HG03097 (cell line): ENCODE measurements around the gene VPS37B.
"Not testable (repeated sequence)": the region's sequence is repeated elsewhere in the genome, so short reads cannot be mapped to it uniquely, and the experiment has no call there.

Experiments used
- ATAC-seq: cut with Tn5 transposase; IDR thresholded peaks from one replicate; pipeline ENCODE4 v1.9.1; 2021; ENCODE audit not compliant: unreplicated experiment, low FRiP score

VPS37B gene

GRCh38 chr12:122884860-122885259, 11.1 kb downstream of the VPS37B start:
- ATAC-seq: no peak

DNA sequence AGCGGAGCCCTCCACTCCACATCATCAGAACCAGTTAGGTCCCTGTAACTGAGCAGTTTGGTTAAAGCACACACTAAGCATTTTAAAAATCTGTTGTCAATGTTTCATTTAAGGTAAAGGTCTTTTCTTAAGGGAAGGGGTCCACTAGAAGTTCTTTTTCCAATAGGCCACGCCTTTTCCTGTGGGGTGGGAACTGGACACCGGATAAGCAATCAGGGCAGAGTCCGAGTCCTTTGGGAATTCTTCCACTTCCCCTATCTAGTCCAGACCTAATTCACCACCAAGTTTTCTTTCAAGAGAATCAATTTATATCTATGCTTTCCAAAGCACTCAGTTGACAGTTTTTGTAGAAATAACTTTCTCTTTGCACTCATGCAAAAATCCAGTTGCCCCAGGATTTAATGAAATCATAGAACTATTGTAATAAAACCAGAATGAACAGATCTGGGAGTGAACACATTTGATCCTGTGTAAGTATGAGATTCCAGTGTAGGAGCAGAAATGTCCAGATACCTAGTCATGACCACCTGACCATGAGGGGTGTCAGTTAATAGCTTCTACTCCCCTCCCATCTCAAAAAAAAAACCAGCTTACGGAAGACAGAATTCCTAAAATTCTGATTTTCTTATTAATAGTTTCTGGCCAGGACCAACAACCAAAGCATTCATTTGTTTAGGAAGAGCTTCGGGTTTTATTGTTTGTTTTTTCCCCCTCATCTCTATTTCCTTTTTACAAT, 11.7 kb downstream of the VPS37B start:
- ATAC-seq: no peak

DNA sequence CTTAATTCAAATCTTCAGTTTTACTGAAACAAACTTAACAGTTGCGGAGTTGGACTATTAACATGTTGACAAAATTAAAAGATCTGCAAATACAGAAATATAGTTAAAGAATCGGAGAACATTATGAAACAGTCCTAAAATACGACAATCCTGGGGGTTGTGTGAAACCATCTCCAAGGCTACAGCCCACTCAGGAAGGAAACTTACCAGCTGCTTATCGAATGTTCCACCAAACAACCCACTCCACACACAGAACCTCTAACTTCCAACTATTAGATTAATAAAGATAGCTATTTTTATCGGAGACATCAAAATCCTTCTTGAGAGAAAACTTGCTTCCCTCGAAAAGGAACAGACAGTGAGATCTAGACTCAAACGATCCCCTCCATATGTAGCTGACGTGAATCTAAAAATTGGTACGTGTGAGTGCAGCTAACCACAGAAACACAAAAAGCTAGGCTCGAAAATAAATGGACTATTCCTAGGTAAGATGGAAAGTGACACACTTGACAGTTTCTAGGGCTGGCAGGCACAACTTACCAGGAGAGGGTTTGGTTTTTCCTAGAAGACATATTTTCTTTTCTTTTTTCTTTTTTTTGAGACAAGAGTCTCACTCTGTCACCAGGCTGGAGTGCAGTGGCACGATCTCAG, 12.9 kb downstream of the VPS37B start:
- no peak for ATAC-seq

DNA sequence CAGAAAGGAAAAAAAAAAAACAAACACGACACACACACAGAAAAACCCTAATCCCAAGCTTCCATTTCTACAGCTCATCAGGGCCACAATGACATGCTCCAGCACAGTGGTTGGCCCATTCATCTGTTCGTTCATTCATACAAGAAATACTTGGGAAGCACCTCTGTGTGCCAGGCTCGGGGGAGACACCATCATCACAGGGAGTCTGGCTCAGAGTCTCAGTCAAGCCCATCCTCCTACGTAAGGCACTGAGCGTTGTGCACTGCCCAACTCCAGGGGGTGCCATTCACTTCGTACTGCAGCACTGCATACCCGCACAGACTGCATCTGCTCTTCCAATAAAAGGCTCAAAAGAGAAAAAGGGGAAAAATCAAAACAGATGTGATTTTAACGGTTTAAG, 15.3 kb downstream of the VPS37B start:
- ATAC-seq: no peak

DNA sequence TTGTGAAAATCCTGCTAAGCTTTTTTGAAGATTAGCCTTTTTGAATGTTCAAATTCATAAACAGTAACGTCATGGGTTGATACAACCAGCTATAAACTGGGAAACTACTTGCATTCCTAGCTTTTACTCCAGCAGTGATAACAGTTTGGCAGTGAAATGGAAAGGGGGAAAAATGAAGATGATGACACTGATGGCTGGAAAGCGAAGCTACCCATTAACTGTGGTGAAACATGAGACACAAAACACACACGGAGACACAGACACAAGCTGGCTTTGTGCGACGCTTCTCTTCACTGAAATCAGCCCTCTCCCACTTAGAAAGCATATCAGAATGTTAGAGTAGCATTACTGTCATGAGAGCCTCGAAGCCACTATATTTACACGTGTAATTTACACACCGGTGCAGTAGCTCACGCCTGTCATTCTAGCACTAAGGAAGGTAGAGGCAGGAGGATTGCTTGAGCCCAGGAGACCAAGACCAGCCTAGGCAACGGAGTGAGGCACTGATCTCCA, 15.7 kb downstream of the VPS37B start:
- no peak for ATAC-seq

- ATAC-seq: no peak
Measured at GRCh38 chr12:122878780-122879612, 16.9 kb downstream of the VPS37B start.

- ATAC-seq: no peak
Measured at GRCh38 chr12:122876731-122877130, 19.2 kb downstream of the VPS37B start.

GRCh38 chr12:122876281-122876680, 19.6 kb downstream of the VPS37B start:
- not testable (repeated sequence) for ATAC-seq

DNA sequence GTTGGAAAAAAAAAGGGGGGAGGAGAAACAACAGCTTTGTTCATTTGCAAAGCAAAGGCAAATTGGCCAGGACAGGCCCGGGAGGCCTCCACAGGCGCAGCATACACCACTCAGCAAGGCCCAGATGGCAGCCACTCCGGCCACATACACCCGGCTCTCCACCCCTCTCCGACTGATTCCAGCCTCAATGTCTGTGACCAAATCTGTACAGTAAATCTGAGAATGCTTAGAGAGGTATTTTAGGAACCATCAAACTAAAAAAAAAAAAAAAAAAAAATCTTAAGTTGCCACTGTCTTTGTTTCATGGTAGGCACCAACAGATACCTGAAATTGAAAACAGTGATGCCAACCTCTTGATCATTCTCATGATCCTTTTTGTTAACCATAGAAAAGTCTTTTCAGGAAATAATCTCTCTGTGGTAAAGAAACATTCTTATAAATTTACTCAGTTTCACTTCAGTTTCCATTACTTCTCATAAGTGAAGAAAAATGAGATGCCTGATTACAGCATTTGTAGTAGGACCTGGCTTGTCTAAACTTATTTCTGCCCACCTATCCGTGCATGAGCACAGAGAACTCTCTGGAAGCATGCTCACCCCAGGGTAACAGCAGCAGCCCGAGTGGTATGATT, 20.2 kb downstream of the VPS37B start:
- ATAC-seq: peak; percentile 64

- ATAC-seq: no peak
Measured at GRCh38 chr12:122874081-122874480, 21.8 kb downstream of the VPS37B start.

DNA sequence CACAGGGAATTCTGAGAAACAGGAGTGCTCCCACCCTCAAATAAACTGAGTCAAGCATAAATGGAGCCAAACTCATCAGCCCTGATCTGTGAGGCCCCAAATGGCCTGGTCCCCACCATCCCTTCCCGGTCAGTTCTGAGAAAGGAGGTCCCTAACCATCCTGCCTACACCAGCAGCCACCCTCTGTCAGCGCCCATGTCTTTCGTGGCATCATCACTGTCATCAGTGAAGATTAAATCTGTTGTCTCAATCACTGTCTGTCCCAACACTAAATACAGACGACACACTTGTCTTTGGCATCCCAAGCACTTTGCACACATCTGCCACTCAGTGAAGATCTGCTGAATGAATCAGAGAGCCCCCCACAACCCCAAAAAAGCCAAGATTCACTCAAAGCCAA, 22.4 kb downstream of the VPS37B start:
- ATAC-seq: no peak

DNA sequence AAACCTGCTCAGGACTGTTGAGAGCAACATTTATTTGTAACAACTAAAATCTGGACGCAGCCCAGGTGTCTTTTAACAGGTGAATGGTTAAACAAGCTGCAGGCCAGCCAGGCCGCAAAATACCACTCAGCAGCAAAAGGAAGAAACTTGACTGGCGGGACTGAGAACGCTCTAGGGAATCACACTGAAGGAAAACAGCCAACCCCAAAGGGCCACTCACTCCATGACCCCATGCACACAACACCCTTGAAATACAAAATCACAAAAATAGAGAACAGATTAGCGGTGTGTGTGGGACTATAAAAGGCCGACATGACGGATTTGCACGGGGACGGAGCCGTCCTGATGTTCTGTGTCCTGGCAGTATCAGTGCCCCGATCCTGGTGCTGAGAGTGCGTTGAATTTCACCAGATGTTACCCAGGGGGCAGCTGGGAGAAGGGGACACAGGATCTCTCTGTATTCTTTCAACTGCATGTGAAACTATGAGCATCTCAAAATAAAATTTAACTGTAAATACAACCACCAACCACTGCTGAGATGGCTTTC, 23.0 kb downstream of the VPS37B start:
- ATAC-seq: no peak

GRCh38 chr12:122871851-122872780, 23.8 kb downstream of the VPS37B start:
- no peak for ATAC-seq

- no peak for ATAC-seq
Measured at GRCh38 chr12:122870867-122871664, 24.9 kb downstream of the VPS37B start.

- no peak for ATAC-seq
Measured at GRCh38 chr12:122870163-122870842, 25.6 kb downstream of the VPS37B start.

DNA sequence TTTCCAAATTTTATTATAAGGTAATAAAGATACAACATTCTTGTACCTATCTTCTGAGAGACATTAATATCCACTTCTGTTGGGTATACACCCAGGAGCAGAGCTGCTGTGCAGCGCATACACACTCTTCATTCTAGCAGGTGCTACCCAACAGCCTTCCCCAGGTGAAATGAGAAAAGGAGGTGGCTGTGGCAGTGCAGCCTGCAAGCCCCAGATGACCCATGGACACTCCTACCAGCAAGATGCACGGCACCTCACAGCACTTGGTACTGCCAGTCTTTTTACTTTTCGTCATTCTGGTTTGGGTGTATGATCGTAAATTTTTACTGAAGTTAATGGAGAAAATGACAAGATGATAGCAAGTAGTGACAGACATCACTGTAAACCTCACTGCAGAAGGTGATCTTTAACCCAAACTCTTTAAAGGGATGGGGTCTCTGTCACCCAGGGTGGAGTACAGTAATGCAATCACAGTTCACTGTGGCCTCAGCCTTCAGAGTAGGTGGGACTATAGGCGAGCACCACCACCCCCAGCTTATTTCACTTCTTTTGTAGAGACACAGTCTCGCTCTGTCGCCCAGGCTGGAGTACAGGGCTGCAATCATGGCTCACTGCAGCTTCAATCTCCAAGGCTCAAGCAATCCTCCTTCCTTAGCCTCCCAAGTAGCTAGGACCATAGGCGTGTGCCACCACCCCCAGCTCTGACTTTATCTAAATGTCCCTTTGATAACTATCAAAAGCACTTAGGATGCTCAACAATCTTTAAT, 26.5 kb downstream of the VPS37B start:
- no peak for ATAC-seq

- ATAC-seq: no peak
Measured at GRCh38 chr12:122868471-122869177, 27.3 kb downstream of the VPS37B start.
